Measurements from ENCODE around the gene BCAP29.

DNA sequence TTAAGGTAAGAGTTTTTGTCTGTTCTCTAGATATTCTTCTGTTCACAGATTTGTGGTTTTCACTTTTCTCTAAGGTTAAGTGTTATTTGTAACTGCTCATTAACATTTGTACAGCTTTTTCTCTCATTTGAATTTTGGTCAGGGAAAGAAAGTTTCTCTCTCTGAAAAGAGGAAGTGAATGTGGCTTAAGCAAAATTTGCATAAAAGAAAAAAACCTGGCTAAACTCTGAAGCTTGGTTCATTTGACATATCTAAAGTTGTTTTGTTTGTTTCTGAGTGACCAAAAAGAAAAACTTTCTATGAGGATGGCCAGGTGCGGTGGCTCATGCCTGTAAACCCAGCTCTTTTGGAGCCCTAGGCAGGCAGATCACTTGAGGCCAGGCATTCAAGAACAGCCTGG lies 58.5 kb downstream of the BCAP29 start:
- no peak for TF ChIP-seq CTCF (optimal IDR thresholded peaks at IDR 0.05 in 1 of 3, IDR thresholded peaks at IDR 0.05 in 1 of 3, conservative IDR thresholded peaks at IDR 0.05 in 1 of 3; ENCODE audit: extremely low read depth in 1 of 3, insufficient read depth in 2 of 3, low read length in 3 of 3)
- TF ChIP-seq EZH2 (IDR thresholded peaks at IDR 0.05; ENCODE audit: low read length) = no peak
